Measurements from ENCODE around the gene CXCR4.

CXCR4 gene

DNA sequence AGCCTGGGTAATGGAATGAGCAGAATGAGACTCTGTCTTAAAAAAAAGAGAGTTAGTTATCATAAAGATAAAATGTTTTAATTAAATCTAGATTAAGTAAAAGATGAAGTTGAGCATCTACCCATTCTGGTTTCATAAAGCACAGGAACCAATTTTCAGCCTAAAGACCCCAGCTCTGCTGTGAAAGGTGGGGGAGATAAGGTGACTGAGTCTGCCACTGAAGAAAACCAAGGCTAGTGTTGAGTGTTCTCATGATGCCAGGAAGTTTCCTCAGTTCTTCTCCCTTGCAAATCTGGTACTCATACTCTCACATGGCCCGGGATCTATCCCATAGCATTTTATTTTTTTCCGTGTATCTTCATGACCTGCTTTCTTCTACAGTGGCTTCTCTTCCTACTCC, 10.4 kb upstream of the CXCR4 start:
- no peak for ATAC-seq
- TF ChIP-seq, protein P1, sequence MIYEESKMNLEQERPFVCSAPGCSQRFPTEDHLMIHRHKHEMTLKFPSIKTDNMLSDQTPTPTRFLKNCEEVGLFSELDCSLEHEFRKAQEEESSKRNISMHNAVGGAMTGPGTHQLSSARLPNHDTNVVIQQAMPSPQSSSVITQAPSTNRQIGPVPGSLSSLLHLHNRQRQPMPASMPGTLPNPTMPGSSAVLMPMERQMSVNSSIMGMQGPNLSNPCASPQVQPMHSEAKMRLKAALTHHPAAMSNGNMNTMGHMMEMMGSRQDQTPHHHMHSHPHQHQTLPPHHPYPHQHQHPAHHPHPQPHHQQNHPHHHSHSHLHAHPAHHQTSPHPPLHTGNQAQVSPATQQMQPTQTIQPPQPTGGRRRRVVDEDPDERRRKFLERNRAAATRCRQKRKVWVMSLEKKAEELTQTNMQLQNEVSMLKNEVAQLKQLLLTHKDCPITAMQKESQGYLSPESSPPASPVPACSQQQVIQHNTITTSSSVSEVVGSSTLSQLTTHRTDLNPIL (CRISPR knock-in tag; IDR thresholded peaks at IDR 0.05; ENCODE audit: low read depth): no peak
- TF ChIP-seq ISL1 (CRISPR knock-in tag; IDR thresholded peaks at IDR 0.05) (no peak), ARNTL (CRISPR knock-in tag; IDR thresholded peaks at IDR 0.05; ENCODE audit: borderline replicate concordance, low read depth) (no peak), BACH2 (CRISPR knock-in tag; IDR thresholded peaks at IDR 0.05; ENCODE audit: borderline replicate concordance) (no peak), TOX (CRISPR knock-in tag; IDR thresholded peaks at IDR 0.05; ENCODE audit: borderline replicate concordance) (no peak), ZNF8 (CRISPR knock-in tag; IDR thresholded peaks at IDR 0.05) (no peak), RARB (CRISPR knock-in tag; IDR thresholded peaks at IDR 0.05) (no peak), ZFP3 (CRISPR knock-in tag; IDR thresholded peaks at IDR 0.05) (no peak), SNAI2 (CRISPR knock-in tag; IDR thresholded peaks at IDR 0.05) (no peak), TCF4 (CRISPR knock-in tag; IDR thresholded peaks at IDR 0.05; ENCODE audit: borderline replicate concordance) (no peak), GLIS3 (CRISPR knock-in tag; IDR thresholded peaks at IDR 0.05) (no peak), ESRRG (CRISPR knock-in tag; IDR thresholded peaks at IDR 0.05) (no peak), OSR1 (CRISPR knock-in tag; IDR thresholded peaks at IDR 0.05) (no peak), CSDC2 (CRISPR knock-in tag; IDR thresholded peaks at IDR 0.05) (no peak), PPARA (CRISPR knock-in tag; IDR thresholded peaks at IDR 0.05; ENCODE audit: borderline replicate concordance) (no peak), ZC3H10 (CRISPR knock-in tag; IDR thresholded peaks at IDR 0.05) (no peak), ZNF70 (CRISPR knock-in tag; IDR thresholded peaks at IDR 0.05) (no peak)
- TF ChIP-seq, protein P2, sequence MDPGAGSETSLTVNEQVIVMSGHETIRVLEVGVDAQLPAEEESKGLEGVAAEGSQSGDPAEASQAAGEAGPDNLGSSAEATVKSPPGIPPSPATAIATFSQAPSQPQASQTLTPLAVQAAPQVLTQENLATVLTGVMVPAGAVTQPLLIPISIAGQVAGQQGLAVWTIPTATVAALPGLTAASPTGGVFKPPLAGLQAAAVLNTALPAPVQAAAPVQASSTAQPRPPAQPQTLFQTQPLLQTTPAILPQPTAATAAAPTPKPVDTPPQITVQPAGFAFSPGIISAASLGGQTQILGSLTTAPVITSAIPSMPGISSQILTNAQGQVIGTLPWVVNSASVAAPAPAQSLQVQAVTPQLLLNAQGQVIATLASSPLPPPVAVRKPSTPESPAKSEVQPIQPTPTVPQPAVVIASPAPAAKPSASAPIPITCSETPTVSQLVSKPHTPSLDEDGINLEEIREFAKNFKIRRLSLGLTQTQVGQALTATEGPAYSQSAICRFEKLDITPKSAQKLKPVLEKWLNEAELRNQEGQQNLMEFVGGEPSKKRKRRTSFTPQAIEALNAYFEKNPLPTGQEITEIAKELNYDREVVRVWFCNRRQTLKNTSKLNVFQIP (CRISPR knock-in tag; IDR thresholded peaks at IDR 0.05; ENCODE audit: borderline replicate concordance, low read depth): no peak
- TF ChIP-seq, protein P3, sequence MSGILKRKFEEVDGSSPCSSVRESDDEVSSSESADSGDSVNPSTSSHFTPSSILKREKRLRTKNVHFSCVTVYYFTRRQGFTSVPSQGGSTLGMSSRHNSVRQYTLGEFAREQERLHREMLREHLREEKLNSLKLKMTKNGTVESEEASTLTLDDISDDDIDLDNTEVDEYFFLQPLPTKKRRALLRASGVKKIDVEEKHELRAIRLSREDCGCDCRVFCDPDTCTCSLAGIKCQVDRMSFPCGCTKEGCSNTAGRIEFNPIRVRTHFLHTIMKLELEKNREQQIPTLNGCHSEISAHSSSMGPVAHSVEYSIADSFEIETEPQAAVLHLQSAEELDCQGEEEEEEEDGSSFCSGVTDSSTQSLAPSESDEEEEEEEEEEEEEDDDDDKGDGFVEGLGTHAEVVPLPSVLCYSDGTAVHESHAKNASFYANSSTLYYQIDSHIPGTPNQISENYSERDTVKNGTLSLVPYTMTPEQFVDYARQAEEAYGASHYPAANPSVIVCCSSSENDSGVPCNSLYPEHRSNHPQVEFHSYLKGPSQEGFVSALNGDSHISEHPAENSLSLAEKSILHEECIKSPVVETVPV (CRISPR knock-in tag; IDR thresholded peaks at IDR 0.05): no peak
- TF ChIP-seq, protein P4, sequence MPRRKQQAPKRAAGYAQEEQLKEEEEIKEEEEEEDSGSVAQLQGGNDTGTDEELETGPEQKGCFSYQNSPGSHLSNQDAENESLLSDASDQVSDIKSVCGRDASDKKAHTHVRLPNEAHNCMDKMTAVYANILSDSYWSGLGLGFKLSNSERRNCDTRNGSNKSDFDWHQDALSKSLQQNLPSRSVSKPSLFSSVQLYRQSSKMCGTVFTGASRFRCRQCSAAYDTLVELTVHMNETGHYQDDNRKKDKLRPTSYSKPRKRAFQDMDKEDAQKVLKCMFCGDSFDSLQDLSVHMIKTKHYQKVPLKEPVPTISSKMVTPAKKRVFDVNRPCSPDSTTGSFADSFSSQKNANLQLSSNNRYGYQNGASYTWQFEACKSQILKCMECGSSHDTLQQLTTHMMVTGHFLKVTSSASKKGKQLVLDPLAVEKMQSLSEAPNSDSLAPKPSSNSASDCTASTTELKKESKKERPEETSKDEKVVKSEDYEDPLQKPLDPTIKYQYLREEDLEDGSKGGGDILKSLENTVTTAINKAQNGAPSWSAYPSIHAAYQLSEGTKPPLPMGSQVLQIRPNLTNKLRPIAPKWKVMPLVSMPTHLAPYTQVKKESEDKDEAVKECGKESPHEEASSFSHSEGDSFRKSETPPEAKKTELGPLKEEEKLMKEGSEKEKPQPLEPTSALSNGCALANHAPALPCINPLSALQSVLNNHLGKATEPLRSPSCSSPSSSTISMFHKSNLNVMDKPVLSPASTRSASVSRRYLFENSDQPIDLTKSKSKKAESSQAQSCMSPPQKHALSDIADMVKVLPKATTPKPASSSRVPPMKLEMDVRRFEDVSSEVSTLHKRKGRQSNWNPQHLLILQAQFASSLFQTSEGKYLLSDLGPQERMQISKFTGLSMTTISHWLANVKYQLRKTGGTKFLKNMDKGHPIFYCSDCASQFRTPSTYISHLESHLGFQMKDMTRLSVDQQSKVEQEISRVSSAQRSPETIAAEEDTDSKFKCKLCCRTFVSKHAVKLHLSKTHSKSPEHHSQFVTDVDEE (CRISPR knock-in tag; IDR thresholded peaks at IDR 0.05): no peak

DNA sequence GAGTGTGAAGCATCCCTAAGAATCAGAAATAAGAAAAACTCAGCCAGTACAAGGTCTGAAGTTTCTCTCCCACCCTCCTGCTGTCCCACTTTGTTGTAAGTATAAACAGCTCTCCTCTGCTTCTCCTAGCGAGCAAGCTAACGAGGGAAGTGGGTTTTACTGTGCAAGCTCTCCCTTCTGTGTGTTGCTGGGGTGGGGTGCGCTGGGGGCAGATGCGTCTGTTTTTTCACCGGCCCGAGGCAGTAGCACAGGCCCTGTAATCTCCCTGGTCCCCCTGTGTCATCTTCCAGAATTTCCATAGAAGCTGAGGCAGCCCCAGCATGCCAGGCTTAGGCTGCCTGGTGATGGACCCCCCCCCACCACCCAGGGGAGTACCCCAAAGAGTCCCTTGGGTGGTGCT, 9.4 kb upstream of the CXCR4 start:
- no peak for ATAC-seq
- TF ChIP-seq ZNF565 (CRISPR knock-in tag; conservative IDR thresholded peaks at IDR 0.05; ENCODE audit: low read depth) (no peak), ARNTL (CRISPR knock-in tag; IDR thresholded peaks at IDR 0.05; ENCODE audit: borderline replicate concordance, low read depth) (no peak), BACH2 (CRISPR knock-in tag; IDR thresholded peaks at IDR 0.05; ENCODE audit: borderline replicate concordance) (no peak)

DNA sequence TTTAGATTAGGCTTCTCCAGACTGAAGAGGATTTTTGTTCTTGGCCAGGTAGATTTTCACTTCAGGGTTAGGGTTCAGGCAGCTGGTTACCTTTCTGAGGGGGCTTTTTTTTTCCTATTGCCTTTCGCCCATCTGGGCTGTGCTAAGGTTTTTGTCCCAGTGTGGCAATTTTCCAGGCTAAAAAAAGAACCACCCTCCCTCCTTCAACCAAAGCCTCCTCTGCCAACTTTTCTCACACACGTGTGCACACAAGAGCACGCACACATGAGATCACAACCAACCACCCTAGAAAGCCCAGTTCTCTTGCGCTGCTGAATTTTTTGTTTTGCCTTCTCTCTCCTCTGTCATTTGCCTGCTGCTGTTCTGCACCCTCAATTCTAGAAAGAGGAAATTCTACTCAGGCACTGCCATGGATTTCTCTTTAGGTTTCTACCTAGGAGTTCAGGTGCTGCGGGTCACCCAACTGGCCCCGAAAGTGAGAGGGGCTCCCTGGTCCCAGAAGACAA, 8.5 kb upstream of the CXCR4 start:
- ATAC-seq: no peak
- TF ChIP-seq ESRRG (CRISPR knock-in tag; IDR thresholded peaks at IDR 0.05) (no peak), RARB (CRISPR knock-in tag; IDR thresholded peaks at IDR 0.05) (no peak), ISL1 (CRISPR knock-in tag; IDR thresholded peaks at IDR 0.05) (no peak), TOX (CRISPR knock-in tag; IDR thresholded peaks at IDR 0.05; ENCODE audit: borderline replicate concordance) (no peak), ZNF70 (CRISPR knock-in tag; IDR thresholded peaks at IDR 0.05) (no peak), TCF4 (CRISPR knock-in tag; IDR thresholded peaks at IDR 0.05; ENCODE audit: borderline replicate concordance) (no peak), PPARA (CRISPR knock-in tag; IDR thresholded peaks at IDR 0.05; ENCODE audit: borderline replicate concordance) (no peak), ZNF8 (CRISPR knock-in tag; IDR thresholded peaks at IDR 0.05) (no peak), ARNTL (CRISPR knock-in tag; IDR thresholded peaks at IDR 0.05; ENCODE audit: borderline replicate concordance, low read depth) (no peak)
- TF ChIP-seq, protein P3 (CRISPR knock-in tag; IDR thresholded peaks at IDR 0.05): no peak
- TF ChIP-seq, protein P2 (CRISPR knock-in tag; IDR thresholded peaks at IDR 0.05; ENCODE audit: borderline replicate concordance, low read depth): no peak
- TF ChIP-seq, protein P4 (CRISPR knock-in tag; IDR thresholded peaks at IDR 0.05): no peak
- TF ChIP-seq, protein P1 (CRISPR knock-in tag; IDR thresholded peaks at IDR 0.05; ENCODE audit: low read depth): no peak

All from SK-N-SH treated with all-trans-retinoic acid at 6 μM for 48 hours (cell line).